NB4 (cell line): ENCODE data around the gene VRK2.

ENCODE experiments used
- CTCF ChIP-seq: IDR thresholded peaks from one replicate; pipeline ENCODE4 v1.5.1; 2012; ENCODE audit warnings: low read depth, low read length
- MAX ChIP-seq: IDR thresholded peaks from 2 replicates; pipeline ENCODE4 v1.6.1; 2011; ENCODE audit warnings: low read depth, low read length
- MYC ChIP-seq: IDR thresholded peaks from 2 replicates; pipeline ENCODE4 v1.6.1; 2011; ENCODE audit warnings: low read depth, low read length
- POLR2A ChIP-seq: IDR thresholded peaks from 2 replicates; pipeline ENCODE4 v1.6.1; 2011; ENCODE audit warnings: mild to moderate bottlenecking; ENCODE audit not compliant: insufficient read length; ENCODE audit errors: extremely low read depth

GRCh38 chr2:58047373-58047935, 848 bp downstream of the VRK2 start:
- TF ChIP-seq POLR2A, result no peak
- TF ChIP-seq CTCF, result no peak
- no peak for TF ChIP-seq MYC
- no peak for TF ChIP-seq MAX
